GM23338 (cell line): ENCODE measurements around the gene PXDN. TPM values are rescaled to one million over a fixed set of nuclear protein-coding genes. Genes with fewer than 3 reads are reported as not detected.

ENCODE experiments used
- ATAC-seq: fragments of 200-7000 bp; cut with Tn5 transposase; 3 replicates; pipeline ENCODE4 v1.9.1; 2020
- DNase-seq: peaks from one replicate; pipeline ENCODE4 v3.0.0-alpha.2; 2015; ENCODE audit warnings: low spot score
- H2AFZ ChIP-seq: fragments of 200-600 bp; sonication (generic); 2 replicates; pipeline ENCODE4 v1.8.0; 2016; ENCODE audit warnings: antibody characterized with exemption, mild to moderate bottlenecking, moderate library complexity
- H3F3A ChIP-seq: fragments of 200-600 bp; sonication (generic); replicated peaks from 2 replicates; pipeline ENCODE4 v1.8.0; 2017; ENCODE audit warnings: antibody characterized with exemption, mixed run types, low read depth
- H3K27ac ChIP-seq: fragments of 200-600 bp; sonication (generic); 2 replicates; pipeline ENCODE4 v1.6.1; 2016; ENCODE audit warnings: low read depth
- H3K27me3 ChIP-seq: fragments of 200-600 bp; sonication (generic); 2 replicates; pipeline ENCODE4 v1.8.0; 2016; ENCODE audit warnings: mild to moderate bottlenecking, mixed run types, moderate library complexity; ENCODE audit not compliant: insufficient read depth
- H3K36me3 ChIP-seq: fragments of 200-600 bp; sonication (generic); 2 replicates; pipeline ENCODE4 v1.8.0; 2016; ENCODE audit warnings: mild to moderate bottlenecking; ENCODE audit not compliant: insufficient read depth
- H3K4me1 ChIP-seq: fragments of 200-600 bp; sonication (generic); 2 replicates; pipeline ENCODE4 v1.8.0; 2016; ENCODE audit warnings: mild to moderate bottlenecking, moderate library complexity; ENCODE audit not compliant: insufficient read depth
- H3K4me2 ChIP-seq: fragments of 200-600 bp; sonication (generic); 2 replicates; pipeline ENCODE4 v1.7.1; 2017; ENCODE audit warnings: mixed run types
- H3K4me3 ChIP-seq: fragments of 200-600 bp; sonication (generic); 2 replicates; pipeline ENCODE4 v1.6.1; 2016; ENCODE audit warnings: mixed run types
- H3K79me2 ChIP-seq: fragments of 200-600 bp; sonication (generic); replicated peaks from 2 replicates; pipeline ENCODE4 v1.8.0; 2017; ENCODE audit warnings: mild to moderate bottlenecking; ENCODE audit not compliant: insufficient read depth
- H3K9me2 ChIP-seq: fragments of 200-600 bp; sonication (generic); 2 replicates; pipeline ENCODE4 v1.8.0; 2017; ENCODE audit not compliant: insufficient read depth
- H4K20me1 ChIP-seq: fragments of 200-600 bp; sonication (generic); replicated peaks from 2 replicates; pipeline ENCODE4 v1.8.0; 2017; ENCODE audit warnings: mild to moderate bottlenecking; ENCODE audit not compliant: insufficient read depth
- H3K27ac Mint-ChIP-seq: 2 replicates; pipeline ENCODE4 v1.8.0; 2020; ENCODE audit warnings: inconsistent platforms, mild to moderate bottlenecking, moderate library complexity, mixed read lengths
- H3K27me3 Mint-ChIP-seq: 3 replicates; pipeline ENCODE4 v1.8.0; 2022; ENCODE audit warnings: low read depth, mild to moderate bottlenecking, moderate library complexity, mixed read lengths, inconsistent platforms; ENCODE audit not compliant: insufficient read depth, poor library complexity
- H3K36me3 Mint-ChIP-seq: 3 replicates; pipeline ENCODE4 v1.8.0; 2021; ENCODE audit warnings: low read depth, mild to moderate bottlenecking, inconsistent platforms, moderate library complexity, mixed read lengths
- H3K4me1 Mint-ChIP-seq: 3 replicates; pipeline ENCODE4 v1.8.0; 2020; ENCODE audit warnings: mild to moderate bottlenecking, inconsistent platforms, mixed read lengths
- H3K4me3 Mint-ChIP-seq: 3 replicates; pipeline ENCODE4 v1.8.0; 2021; ENCODE audit warnings: moderate library complexity, mild to moderate bottlenecking, inconsistent platforms, mixed read lengths
- H3K9me3 Mint-ChIP-seq: 3 replicates; pipeline ENCODE4 v1.8.0; 2020; ENCODE audit warnings: moderate library complexity, mild to moderate bottlenecking, inconsistent platforms, mixed read lengths
- CREB1 ChIP-seq: fragments of 250-450 bp; sonication (Bioruptor Pico); IDR thresholded peaks from 2 replicates; pipeline ENCODE4 v1.5.0; 2020; ENCODE audit warnings: low read depth, mild to moderate bottlenecking, moderate library complexity
- CTCF ChIP-seq, 2 experiments: fragments of 200-600 bp in 1 of 2; sonication (generic) in 1 of 2; conservative IDR thresholded peaks; 2 replicates each; pipeline versions ENCODE4 v1.5.1 to v1.6.1; 2016 to 2017; ENCODE audit warnings: antibody characterized with exemption in 2 of 2, low read depth in 2 of 2, mild to moderate bottlenecking in 2 of 2, moderate library complexity in 1 of 2
- ETS1 ChIP-seq: IDR thresholded peaks from 2 replicates; pipeline ENCODE4 v1.6.1; 2016; ENCODE audit warnings: antibody characterized with exemption
- EZH2 ChIP-seq: fragments of 200-600 bp; sonication (generic); IDR thresholded peaks from one replicate; pipeline ENCODE4 v1.8.0; 2017; ENCODE audit warnings: antibody characterized with exemption, mild to moderate bottlenecking, low read depth; ENCODE audit not compliant: unreplicated experiment
- EZH2phosphoT487 ChIP-seq: fragments of 200-600 bp; sonication (generic); IDR thresholded peaks from one replicate; pipeline ENCODE4 v1.8.1; 2018; ENCODE audit warnings: antibody characterized with exemption; ENCODE audit not compliant: unreplicated experiment
- JUNB ChIP-seq: IDR thresholded peaks from one replicate; pipeline ENCODE4 v1.6.1; 2016; ENCODE audit warnings: antibody characterized with exemption; ENCODE audit not compliant: unreplicated experiment
- NANOG ChIP-seq: IDR thresholded peaks from 2 replicates; pipeline ENCODE4 v1.6.1; 2016; ENCODE audit warnings: antibody characterized with exemption, borderline replicate concordance
- POLR2AphosphoS5 ChIP-seq: IDR thresholded peaks from 2 replicates; pipeline ENCODE4 v1.6.1; 2016; ENCODE audit warnings: antibody characterized with exemption, low read depth
- REST ChIP-seq: IDR thresholded peaks from one replicate; pipeline ENCODE4 v1.6.1; 2018; ENCODE audit warnings: antibody characterized with exemption; ENCODE audit not compliant: unreplicated experiment
- STAT1 ChIP-seq: IDR thresholded peaks from one replicate; pipeline ENCODE4 v1.6.1; 2016; ENCODE audit warnings: antibody characterized with exemption; ENCODE audit not compliant: unreplicated experiment
- ZNF114 ChIP-seq: fragments of 250-450 bp; sonication (Bioruptor Pico); IDR thresholded peaks from 2 replicates; pipeline ENCODE4 v1.5.0; 2020; ENCODE audit warnings: mild to moderate bottlenecking, moderate library complexity
- ZNF331 ChIP-seq: fragments of 250-450 bp; sonication (Bioruptor Pico); IDR thresholded peaks from 2 replicates; pipeline ENCODE4 v1.5.0; 2020; ENCODE audit warnings: low read depth, mild to moderate bottlenecking, moderate library complexity
- ZNF462 ChIP-seq: fragments of 250-450 bp; sonication (Bioruptor Pico); IDR thresholded peaks from 2 replicates; pipeline ENCODE4 v1.5.0; 2020; ENCODE audit warnings: mild to moderate bottlenecking, moderate library complexity
- polyA plus RNA-seq: library from polyadenylated mRNA; unstranded; fragments of >200 nt; fragmentation: Nextera tagmentation; extraction: Ambion mirVana; gene quantifications from 2 replicates; pipeline ENCODE4 v1.2.1, GENCODE V29; 2016
- total RNA-seq: library from RNA; depleted of rRNA; stranded (reverse); fragments of >200 nt; shearing (Covaris generic); gene quantifications from 2 replicates; pipeline ENCODE4 v1.2.3, GENCODE V29; 2014

PXDN gene
- total and polyA plus RNA-seq, 2 experiments from 2014 or later = 42.2 to 225 TPM

- no peak for TF ChIP-seq ZNF331 (CRISPR knock-in tag)
- no peak for TF ChIP-seq EZH2phosphoT487
- TF ChIP-seq ZNF462 (CRISPR knock-in tag) = no peak
- TF ChIP-seq JUNB = no peak
- no peak for TF ChIP-seq ZNF114 (CRISPR knock-in tag)
- TF ChIP-seq STAT1 = no peak
- no peak for TF ChIP-seq EZH2
- TF ChIP-seq CTCF (conservative IDR thresholded peaks at IDR 0.05; ENCODE audit: low read depth in 2 of 2) = no peak
- no peak for TF ChIP-seq ETS1
- TF ChIP-seq CREB1 (CRISPR knock-in tag) = no peak
- TF ChIP-seq NANOG = no peak
- TF ChIP-seq REST = no peak
- TF ChIP-seq POLR2AphosphoS5 = no peak
- Histone ChIP-seq H3K4me3 (no peak overlapping the region), H3K36me3 (peaks cover 4% of the 10 kb centered on the region), H3K79me2 (no peaks in the 10 kb centered on the region), H3F3A (no peaks in the 10 kb centered on the region), H3K9me2 (no peaks in the 10 kb centered on the region), H3K4me2 (no peak overlapping the region), H3K4me1 (no peaks in the 10 kb centered on the region), H4K20me1 (no peaks in the 10 kb centered on the region), H2AFZ (no peak overlapping the region), H3K27ac (no peak overlapping the region), H3K27me3 (no peaks in the 10 kb centered on the region)
- H3K4me1 Mint-ChIP-seq = no peaks in the 10 kb centered on the region
- H3K4me3 Mint-ChIP-seq = no peak overlapping the region
- DNase-seq (no peak), ATAC-seq (no peak)
- peaks cover 4% of the 10 kb centered on the region for H3K27me3 Mint-ChIP-seq
- no peaks in the 10 kb centered on the region; the same call in 2 of the 3 replicates for H3K9me3 Mint-ChIP-seq
- H3K27ac Mint-ChIP-seq = no peak overlapping the region
- peaks cover 64% of the 10 kb centered on the region for H3K36me3 Mint-ChIP-seq
Observed at GRCh38 chr2:1634681-1635341, 109.5 kb downstream of the PXDN start.
